LHCN-M2 (cell line): ENCODE measurements around the gene ADARB2. TPM values are rescaled to one million over a fixed set of nuclear protein-coding genes. Genes with fewer than 3 reads are reported as not detected.
"Not testable (repeated sequence)": the region's sequence is repeated elsewhere in the genome, so short reads cannot be mapped to it uniquely, and the experiment has no call there.

ENCODE experiments used
- DNase-seq: peaks from one replicate; pipeline ENCODE4 v3.0.0-alpha.2; 2012; ENCODE audit warnings: low read depth
- total RNA-seq: library from RNA; depleted of rRNA; stranded (reverse); fragments of >200 nt; gene quantifications from 2 replicates; pipeline ENCODE4 v1.2.3, GENCODE V29; 2014

The ADARB2 gene
- total RNA-seq, 1 experiment from 2014 or later, result 0.11 TPM

DNA sequence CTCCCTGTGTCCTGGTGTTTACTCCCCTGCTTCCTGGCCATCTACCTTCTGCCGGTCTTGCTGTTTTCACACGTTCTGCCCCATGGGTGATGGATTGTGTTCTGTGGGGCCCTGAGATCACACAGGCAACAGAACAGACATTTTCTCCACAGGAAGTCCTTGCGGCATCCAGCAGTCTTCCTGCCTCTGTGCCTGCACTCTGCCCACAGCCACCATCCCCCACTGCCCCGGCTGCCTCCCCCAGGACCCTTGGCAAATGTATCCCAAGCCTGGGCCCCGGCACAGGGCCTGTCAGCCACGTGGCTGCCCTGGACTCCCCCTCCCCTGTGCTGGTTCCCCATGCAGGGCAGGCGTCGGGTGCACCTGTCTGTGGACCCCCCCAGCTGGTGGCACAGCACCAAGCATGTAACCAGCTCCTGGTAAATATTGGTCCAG lies 497.0 kb downstream of the ADARB2 start:
- peak; percentile 11 for DNase-seq

DNA sequence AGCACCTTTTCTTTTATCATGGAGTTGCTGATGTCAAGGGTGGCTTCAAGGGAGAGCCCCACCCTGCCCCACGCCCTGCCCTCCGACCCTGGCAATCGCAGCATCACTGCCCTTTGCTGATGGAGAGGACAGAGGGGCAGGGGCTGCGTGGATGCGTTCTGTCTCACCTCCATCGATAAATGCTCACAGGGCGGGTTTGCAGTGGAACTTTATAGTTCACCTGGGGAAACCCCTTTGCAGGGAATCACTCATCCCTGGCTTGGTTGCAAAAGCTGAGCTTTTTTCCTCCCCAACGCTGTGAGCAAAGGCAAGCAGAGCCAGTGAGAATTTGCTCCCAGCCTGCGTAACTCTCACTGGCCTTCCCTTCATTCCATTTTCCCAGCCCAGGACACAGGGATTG lies 504.3 kb downstream of the ADARB2 start:
- no peak for DNase-seq

GRCh38 chr10:1232164-1232911 lies 505.0 kb downstream of the ADARB2 start:
- no peak for DNase-seq

- no peak for DNase-seq
Observed at GRCh38 chr10:1230592-1231275, 506.6 kb downstream of the ADARB2 start.

DNA sequence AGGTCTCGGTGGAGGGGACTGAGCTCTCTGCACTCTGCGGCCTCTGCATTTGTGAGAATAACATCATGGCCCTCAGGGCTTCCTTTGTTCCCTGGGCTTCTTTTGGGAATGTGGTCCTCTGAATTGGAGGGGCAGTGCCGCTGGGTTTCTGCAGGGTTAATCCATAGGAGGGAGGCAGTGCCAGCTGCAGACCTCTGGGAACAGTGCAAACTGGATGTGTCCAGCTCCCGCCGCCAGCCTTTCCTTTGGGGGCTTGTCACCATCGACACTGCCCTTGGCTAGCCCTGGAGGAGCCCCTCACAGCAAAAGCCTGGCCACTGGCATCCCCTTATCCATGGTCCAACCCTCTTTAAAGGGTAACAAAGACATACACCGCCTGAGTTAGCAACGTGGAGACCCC lies 507.2 kb downstream of the ADARB2 start:
- no peak for DNase-seq

DNA sequence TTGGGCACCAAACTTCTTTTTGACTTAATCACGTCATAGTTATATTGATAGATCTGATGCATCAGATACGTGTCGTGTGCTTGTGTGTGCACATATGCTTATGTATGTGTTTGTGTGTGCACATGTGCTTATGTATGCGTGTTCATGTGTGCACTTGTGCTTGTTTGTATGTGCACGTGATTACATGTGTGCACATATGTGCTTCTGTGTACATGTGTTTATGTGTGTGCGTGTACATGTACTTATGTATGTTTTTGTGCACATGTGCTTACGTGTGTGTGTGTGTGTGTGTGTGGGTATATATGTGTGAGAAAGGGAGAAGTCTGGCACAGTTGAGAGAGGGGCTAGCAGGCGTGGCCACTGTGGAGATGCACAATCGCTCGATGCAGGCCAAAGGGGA lies 507.8 kb downstream of the ADARB2 start:
- DNase-seq, result no peak

DNA sequence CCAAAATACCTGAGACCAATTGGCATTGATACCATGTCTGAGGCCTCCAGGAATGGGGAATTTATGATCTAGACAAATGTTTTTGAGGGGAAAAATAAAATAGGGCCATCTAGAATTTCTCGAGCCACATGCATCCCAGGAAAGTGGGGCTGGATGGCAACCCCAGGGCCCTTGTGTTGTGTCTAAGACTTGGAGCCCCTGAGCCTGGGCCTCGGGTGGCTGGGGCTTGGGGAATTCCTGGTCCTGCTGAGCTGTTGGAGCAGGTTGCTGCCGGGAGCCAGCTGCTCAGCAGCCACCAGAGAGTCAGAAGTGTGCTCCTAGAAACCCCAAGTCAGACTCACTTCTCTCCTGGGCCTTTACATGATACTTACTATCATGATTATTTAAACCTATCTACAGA lies 508.2 kb downstream of the ADARB2 start:
- no peak for DNase-seq

GRCh38 chr10:1228467-1228975 lies 508.8 kb downstream of the ADARB2 start:
- no peak for DNase-seq

DNA sequence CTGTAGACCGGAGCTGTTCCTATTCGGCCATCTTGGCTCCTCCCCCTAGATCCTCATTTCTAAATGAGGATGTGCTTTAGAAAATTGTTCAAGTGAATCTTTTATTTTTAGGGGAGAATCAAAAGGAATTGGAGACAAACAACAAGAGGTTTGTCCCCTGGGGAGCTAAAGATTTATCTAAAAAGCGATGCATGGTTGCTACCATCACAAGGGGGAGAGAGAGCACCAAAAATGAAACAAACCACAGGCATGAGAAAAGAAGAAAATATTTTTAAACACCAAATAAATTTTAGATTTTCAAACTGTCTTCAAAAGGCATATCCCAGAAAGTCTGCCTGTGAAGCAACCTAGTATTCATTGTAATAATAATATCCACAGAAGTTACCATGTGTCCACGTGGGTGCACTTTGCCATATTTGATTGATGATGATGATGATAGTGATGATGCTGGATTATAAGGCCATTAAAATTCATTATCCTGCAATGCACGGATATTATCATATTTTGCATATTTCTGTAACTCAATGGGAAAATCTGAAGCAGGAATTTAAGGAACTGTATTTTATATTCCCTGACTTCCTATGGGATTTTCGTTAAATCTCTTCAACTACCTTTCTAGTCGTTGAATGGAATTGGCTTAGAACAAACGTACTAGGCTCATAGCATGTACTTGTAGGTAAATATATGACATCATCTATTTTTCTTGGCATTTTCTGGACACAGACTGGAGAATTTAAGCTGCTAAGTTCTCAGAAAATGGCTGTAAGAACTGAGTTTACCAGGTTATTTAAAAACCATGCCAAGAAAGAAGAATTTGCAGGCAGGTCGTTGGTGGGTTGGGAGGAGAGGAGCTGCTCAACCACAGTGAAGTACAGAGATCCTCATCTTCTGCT lies 509.6 kb downstream of the ADARB2 start:
- no peak for DNase-seq

DNA sequence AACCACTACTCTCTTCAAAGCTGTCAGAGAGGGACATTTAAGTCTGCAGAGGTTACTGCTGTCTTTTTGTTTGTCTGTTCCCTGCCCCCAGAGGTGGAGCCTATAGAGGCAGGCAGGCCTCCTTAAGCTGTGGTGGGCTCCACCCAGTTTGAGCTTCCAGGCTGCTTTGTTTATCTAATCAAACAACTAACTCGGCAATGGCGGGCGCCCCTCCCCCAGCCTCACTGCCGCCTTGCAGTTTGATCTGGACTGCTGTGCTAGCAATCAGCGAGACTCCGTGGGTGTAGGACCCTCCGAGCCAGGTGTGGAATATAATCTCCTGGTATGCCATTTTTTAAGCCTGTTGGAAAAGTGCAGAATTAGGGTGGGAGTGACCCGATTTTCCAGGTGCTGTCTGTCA lies 510.4 kb downstream of the ADARB2 start:
- not testable (repeated sequence) for DNase-seq

DNA sequence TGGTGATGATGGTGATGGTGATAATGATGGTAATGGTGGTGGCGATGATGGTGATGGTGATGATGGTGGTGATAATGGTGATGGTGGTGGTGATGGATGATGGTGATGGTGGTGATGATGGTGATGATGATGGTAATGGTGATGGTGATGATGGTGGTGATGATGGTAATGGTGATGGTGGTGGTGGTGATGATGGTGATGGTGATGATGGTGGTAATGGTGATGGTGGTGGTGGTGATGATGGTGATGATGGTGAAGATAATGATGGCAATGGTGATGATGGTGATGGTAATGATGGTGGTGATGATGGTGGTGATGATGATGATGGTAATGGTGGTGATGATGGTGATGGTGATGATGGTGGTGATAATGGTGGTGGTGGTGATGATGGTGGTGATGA lies 517.5 kb downstream of the ADARB2 start:
- not testable (repeated sequence) for DNase-seq

DNA sequence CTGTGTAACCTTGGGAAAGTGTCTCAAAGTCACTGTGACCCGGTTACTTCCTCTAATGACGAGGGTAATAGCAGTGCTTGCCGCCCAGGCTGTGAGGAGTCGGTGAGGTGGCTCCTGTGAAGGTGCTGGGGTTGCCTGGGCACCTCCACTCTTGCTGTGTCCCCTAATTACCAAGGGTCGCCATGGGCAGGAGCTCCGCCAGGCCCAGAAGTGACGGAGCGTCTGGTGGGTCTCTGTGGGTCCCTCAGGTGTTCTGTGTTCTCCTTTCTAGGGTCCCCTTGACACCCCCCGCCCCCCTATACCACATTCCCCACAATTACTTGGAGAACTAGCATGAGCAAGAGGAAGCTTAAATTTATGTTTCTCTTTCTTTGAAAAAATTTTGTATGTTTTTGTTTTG lies 519.7 kb downstream of the ADARB2 start:
- DNase-seq, result no peak

- DNase-seq, result no peak
Observed at GRCh38 chr10:1217237-1217587, 520.1 kb downstream of the ADARB2 start.

- DNase-seq, result no peak
Observed at GRCh38 chr10:1216574-1217236, 520.6 kb downstream of the ADARB2 start.

- DNase-seq, result no peak
Observed at GRCh38 chr10:1215862-1216573, 521.3 kb downstream of the ADARB2 start.

- no peak for DNase-seq
Observed at GRCh38 chr10:1214882-1215540, 522.3 kb downstream of the ADARB2 start.

GRCh38 chr10:1214071-1214675 lies 523.2 kb downstream of the ADARB2 start:
- no peak for DNase-seq

GRCh38 chr10:1213252-1214070 lies 523.9 kb downstream of the ADARB2 start:
- no peak for DNase-seq

- no peak for DNase-seq
Observed at GRCh38 chr10:1212571-1213141, 524.7 kb downstream of the ADARB2 start.
